ENCODE results near the gene CGA.
"Not testable (repeated sequence)": the region's sequence is repeated elsewhere in the genome, so short reads cannot be mapped to it uniquely, and the experiment has no call there.

The CGA gene

DNA sequence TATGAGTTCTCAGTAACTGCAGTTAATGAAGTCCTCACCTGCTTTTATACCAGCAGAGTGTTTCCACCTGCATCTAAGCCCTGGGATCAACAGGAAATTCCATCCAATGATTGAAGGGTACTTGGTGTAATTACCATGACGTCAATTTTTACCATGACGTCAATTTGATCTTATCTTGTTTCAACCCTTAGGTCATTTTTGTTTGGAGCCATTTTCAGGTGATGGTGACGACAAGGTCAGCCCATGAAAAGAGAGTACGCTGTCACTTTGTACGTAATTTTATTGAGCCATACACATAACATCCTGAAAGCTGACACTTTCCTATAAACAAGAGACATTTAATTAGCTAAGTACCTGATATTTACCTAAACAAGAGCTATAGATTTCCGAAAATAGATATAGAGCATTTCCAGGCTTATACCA lies at the start of gene CGA:
CGA (minus strand) TSS at position 20 of the 423 bp plus-strand sequence. CDS start 6,906 bp downstream, outside the sequence.
- DNase-seq: no peak

DNA sequence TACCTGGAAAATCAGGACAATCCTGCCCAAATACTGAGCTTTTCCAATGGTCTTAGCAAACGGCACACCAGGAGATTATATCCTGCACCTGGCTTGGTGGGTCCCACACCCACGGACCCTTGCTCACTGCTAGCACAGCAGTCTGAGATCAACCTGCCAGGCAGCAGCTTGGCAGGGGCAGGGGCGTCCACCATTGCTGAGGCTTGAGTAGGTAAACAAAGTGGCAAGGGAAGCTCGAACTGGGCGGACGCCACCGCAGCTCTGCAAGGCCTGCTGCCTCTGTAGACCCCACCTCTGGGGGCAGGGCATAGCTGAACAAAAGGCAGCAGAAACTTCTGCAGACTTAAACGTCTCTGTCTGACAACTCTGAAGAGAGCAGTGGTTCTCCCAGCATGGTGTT lies 45.0 kb upstream of the CGA start:
- not testable (repeated sequence) for DNase-seq

DNA sequence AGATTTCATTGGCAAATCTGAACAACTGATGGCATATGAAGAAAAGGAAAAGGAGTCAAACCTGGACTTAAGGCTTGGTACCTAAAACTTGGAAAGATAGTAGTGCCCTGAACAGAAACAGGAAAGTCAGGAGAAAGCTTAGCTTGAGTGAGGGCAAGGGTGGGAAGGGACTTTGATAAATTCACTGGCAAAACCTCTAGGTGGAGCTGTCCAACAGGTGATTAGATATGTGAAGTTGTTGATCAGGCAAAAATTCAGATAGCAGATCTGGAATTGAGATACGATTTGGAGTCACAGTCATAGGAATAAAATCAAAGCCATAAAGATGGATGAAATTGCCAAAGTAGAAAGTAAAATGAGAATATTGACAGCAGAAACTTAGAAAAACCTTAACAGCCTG lies 44.3 kb upstream of the CGA start:
- no peak for DNase-seq

DNA sequence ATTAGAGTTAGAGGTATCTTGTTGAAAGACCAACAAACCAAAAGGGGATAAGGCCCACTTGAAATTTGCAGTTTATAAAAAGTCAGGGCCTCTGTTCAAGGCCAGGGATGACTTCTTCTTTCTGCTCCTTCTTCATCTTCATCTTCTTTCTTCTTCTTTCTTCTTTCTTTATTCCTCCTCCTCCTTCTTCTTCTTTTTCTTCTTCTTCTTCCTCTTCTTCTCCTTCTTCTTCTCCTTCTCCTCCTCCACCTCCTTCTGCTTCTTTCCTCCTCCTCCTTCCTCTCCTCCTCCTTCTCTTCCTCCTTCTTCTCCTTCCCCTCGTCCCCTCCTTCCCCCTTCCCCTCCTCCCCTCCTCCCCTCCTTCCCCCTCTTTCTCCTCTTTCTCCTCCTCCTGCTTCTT lies 42.1 kb upstream of the CGA start:
- DNase-seq: no peak

DNA sequence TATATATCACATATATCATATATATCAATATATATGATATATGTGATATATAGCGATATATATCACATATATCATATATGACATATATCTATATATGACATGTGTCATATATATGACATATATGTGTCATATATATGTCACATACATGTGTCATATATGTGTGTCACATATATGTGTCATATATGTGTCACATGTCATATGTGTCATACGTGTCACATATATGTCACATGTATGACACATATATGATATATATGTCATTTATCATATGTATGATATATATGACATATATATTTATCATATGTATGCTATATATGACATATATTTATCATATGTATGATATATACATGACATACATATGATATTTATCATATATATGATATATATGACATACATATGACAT lies 32.8 kb upstream of the CGA start:
- DNase-seq: no peak

DNA sequence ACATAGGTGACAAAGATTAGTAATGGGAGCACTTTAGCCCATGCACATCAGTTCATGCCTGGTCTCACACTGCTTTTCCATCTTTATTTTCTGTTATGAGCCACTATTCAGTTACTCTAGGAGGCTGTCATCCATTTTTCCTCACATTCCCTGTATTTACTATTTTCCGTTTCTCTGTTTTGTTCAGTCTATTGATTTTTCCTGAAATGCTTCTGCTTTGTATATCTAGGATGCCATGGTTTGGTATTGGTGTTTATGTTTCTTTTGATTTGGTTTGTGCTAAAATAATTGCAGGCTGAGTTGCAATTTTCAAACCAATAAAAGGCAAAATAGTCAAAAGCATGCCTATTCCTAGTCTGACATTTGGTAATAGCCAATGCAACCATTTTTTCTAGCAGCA lies 31.6 kb upstream of the CGA start:
- DNase-seq: no peak

DNA sequence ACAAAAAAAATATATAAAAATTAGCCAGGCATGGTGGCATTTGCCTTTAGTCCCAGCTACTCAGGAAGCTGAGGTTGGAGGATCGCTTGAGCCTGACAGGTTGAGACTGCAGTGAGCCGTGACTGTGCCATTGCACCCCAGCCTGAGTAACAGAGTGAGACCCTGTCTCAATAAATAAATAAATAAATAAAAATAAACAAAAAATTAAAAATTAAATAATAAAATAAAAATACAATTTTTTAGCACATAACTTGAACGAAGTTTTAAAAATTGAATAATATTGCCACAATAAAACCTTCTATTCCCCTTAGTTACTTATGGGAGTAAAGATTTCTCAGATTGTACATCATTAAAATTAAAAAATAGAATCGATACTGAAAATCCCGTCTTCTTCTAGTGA lies 29.2 kb upstream of the CGA start:
- no peak for DNase-seq

DNA sequence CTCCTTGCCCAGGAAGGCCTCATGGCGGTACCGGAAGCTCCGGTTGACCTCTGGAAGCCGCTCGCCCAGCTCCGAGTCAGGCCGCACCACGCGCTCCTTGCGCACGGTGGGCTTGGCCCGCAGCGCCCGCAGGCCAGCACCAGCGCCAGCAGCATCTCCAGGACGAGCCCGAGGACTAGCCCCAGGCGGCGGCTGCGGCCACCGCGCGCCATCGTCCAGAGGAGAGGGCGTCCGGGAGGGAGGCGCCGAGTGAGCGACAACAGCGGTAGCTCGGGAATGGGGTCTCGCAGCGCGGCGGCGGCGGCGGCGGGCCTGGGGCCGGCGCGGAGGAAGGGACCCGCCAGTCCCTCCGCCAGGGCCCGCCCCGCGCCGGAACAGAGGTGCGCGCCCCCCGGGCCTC lies 27.6 kb upstream of the CGA start:
- DNase-seq: no peak

DNA sequence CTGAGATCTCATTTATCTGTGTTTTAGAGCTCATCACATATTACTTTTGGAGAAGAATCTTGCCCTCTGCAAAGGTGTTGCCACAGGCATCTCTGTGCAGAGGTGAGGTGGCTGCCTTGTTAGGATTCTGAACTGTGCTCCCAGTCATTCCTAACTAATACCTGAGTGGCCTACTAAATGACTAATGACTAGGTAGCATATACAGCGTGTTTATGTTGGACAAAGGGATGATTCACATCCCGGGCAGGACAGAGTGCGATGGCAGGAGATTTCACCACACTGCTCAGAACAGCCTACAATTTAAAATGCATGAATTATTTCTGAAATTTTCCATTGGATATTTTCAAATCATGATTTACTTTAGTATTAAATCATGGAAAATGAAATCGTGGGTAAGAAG lies 23.1 kb upstream of the CGA start:
- no peak for DNase-seq

DNA sequence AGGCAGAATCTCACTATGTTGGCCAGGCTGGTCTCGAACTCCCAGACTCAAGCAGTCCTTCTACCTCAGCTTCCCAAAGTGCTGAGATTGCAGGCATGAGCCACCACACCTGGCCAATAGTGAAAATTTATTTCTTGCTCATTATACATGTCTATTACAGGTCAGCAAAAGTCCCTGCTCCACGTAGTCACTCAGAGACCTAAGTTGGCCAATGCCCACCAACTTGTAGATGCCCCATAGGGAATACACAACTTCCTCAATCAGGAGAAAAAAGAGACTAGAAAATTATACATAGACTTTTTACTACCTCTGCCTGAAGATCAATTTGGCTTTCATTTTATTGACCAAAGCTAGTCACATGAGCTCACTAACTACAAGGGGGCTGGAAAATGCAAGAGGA lies 22.0 kb upstream of the CGA start:
- DNase-seq: no peak

DNA sequence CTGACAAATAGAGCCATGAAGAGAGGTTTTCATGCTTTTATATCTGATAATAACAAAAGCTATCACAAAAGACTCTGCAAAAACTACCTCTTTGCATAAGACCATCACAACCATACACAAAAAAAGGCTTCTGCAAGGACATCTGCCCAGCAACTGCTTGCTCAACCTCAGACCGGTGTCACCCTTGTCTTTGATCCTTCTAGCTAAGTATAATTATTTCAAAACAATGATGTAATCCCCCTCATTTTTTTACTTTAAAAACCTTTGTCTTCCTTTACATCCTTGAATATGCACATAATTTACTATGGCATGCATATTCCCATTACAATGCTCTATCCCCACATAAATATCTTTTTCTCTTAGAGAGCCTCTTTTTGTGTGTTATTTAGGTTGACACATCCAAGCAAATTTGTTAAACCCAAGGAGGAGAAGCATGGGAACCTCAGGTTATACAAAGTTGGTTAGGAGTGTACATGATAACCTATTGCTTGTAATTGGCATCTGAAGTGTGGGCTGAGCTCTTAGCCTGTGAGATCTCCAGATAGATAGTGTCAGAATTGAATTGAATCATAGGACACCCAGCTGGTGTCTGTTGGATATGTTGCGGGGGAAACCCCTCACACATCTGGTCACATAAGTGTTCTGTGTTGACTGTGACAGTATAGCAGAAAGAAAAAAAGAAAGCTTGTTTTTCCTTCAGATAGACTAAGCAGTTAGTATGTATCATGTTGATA lies 20.7 kb upstream of the CGA start:
- DNase-seq: no peak

DNA sequence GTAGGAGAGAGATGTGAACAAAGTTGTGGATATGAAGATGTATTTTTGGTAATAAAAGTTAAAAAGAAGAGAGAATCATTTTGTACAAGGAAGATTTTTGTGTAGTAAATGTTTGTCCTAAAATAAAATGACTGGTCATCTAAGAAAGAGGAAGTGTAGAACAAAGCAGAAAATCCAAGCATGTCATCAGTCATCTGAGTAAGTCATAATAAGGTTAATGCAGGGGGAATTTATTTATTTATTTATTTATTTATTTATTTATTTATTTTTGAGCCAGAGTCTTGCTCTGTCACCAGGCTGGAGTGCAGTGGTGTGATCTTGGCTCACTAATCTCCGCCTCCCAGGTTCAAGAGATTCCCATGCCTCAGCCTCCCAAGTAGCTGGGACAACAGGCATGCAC lies 15.7 kb upstream of the CGA start:
- no peak for DNase-seq

DNA sequence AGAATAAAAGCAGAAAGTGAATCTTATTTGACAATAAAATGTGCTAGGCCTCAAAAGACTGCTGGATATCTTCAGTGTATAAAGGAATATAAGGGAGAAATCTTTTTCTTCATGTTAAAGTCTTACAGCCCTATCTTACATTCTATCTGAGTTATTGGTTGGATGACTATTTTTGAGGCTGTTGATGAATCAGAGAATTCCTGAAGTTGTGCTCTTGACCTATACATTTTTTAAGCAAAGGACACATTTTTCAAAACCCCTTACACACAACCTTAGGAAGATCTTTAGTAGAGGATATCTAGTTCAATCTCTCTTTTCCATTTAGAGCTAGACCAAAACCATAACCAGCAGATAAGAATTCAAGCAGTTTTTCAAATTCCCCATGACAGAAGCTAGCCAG lies 10.9 kb upstream of the CGA start:
- DNase-seq: no peak

DNA sequence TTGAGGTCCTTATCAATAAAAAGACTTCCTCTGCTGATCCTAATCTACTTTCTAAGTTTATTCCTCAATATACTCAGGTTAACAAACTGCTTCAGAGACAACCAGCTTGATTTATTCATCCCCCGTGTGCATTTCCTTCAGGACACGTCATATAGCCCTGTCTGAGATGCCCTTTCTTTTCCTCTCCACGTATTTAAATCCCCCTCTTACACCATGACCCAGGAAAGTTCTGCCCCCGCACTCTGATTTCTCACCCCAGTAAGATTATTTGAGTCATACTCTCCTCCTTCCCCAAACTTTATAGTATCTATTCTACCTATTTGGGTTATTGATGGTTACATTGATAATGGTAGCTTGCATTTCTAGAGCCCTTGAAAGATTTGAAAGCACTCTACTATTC lies 9.8 kb upstream of the CGA start:
- no peak for DNase-seq

DNA sequence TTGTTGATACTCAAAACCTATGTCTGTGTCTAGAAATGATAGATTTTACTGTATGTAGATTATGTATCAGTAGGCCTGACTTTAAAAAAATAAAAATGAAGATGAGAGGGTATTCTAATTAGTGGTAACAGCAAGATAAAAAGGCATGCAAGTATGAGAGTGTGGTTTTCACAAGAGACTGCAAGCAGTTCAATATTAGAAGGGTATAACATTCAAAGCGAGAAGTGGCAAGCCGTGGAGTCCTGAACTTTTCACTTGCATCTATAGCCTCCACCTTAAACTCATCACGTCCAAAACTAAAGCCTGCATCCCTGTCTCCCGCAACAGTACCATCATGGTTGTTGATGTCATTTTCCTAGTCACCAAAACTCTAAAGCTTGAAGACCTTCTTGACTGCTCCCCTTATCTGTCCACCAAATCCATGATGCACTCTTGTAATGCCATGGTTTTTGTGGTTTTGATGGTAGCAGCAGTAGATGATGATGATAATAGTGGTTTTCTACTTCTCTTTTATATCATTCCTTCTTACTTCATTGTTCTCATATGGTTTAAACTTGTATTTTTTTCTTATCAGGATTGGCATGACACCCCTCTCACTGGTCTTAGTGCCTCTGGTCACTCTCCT lies 9.2 kb upstream of the CGA start:
- no peak for DNase-seq

DNA sequence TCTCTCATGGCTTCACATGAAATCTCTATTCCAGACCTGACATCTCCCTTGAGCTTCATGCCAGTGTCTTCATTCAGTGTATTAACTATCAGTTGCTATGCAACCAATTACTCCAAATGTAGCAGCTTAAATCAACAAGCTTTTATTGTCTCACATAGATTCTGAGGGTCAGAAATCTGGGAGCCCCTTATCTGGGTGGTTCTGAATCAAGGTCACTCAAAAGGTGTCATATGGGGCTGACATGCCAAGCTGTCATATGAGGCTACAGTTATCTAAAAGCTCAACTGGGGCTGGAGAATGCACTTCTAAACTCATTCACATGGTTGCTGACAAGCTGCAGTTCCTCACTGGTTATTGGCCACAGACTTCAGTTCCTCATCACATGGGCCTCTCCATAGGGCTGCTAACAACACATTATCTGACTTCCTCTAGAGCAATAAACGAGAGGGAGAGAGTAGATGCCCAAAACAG lies 7.3 kb upstream of the CGA start:
- DNase-seq: no peak

DNA sequence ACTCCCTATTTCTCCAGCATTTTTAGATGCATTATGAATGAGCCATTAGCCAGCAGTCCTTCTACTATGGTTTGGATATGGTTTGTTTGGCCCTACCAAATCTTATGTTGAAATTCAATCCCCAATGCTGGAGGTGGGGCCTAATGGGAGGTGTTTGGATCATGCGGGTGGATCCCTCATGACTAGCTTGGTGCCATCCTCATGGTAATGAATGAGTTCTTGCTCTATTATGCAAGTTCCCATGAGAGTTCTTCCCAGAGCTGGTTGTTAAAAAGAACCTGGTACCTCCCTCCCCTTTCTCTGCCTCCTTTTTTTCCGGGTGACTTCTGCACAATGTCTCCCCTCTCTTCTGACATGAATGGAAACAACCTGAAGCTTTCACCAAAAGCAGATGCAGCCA lies 6.2 kb upstream of the CGA start:
- no peak for DNase-seq

DNA sequence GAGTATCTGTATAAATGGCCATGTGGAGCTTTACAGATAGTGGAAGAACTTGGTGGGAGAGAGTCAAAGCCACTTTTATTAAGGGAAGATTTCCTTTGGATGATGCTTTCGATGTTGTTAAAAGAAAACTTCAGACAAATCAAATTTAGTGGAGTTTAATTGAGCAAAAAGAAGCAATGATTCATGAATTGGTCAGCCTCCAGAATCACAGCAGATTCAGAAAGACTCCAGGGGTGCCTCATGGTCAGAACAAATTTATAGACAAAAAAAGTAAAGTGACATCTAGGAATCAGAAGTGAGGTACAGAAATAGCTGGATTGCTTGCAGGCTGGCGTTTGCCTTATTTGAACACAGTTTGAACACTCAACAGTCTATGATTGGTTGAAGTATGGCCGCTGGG lies 5.3 kb upstream of the CGA start:
- no peak for DNase-seq

DNA sequence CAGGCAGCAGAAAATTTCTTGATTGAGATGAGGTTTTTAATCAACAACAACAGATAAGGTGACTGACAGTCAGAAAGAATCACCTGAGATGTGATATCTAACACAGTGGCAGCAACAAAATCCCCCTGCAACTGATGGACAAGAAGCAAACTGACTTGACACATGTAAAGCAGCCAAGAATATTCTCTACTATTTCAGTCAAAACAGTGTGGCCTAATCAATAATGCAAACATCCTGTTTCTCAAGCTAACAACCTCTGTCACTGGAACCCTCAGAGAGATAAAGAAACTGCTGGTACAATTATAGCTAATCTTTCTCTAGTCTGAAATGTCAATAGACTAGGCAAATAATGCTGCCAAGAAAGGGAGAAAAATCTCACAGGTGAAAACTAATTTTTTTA lies 4.6 kb upstream of the CGA start:
- no peak for DNase-seq

DNA sequence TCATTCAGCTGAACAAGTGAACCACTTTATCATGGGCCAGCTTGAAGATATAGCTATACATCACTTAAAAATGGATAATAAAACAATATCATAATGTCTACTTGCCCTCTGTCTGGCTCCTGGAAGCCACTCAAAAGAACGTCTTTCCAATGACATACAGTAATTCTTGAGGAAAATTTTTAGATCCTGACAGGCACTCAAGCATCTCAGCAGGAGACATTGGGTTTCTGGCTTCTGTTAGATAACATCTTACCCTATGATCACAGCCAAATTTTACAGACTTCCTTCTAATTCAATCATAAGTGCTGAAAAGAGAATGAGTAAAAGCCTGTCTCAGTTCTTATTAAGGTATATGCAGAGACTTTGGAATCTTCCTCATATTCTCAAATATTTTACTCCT lies 330 bp downstream of the CGA start:
- DNase-seq: no peak

DNA sequence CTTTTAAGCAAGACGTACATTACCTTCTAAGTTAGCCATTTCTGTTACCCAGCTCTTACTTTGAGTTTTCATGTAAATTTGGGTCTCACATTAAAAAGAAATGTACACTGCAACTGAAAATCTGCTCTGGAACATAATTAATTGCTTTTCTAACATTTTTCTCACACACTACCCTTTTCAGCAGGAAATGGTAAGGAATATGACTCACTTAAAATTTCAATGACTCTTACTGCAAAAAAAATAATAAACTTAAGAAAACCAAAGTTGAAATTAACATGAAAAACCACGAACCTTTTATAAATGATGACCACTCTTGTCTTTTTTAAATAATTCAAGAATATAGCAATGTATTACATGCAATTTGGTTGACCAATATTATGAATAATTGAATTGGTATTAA lies 1.3 kb downstream of the CGA start:
- DNase-seq: no peak

DNA sequence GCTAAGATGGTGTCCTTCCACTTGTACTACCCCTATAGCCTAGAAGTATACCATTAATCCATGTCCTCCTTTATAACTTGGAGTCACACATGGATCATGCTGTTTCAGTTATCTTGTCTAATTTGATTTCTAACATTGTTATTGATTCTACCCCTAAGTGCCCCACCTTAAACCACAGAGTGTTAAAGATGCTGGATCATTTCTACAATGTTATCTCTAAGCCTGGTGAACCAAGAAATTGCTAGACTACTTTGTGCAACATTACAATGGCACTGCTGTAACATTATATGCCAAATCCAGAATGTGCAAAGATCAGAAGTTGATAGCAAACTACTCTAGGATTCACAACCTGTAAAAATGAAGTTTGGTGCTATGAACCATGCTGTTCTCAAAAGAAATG lies 1.7 kb downstream of the CGA start:
- no peak for DNase-seq

DNA sequence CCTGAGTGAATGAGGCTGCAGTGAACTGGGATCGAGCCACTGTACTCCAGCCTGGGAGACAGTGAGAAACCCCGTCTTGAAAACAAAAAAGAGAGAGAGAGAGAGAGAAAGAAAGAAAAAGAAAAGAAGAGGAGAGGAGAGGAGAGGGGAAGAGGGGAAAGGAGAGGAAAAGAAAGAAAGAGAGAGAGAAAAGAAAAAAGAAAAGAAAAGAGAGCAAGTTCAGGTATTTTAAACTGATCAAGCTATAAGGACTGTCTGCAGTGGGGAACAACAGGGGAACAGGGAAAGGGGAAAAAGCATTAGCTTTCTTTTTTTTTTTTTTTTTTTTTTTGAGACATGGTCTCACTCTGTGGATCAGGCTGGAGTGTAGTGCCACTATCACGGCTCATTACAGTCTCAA lies 2.5 kb downstream of the CGA start:
- no peak for DNase-seq

DNA sequence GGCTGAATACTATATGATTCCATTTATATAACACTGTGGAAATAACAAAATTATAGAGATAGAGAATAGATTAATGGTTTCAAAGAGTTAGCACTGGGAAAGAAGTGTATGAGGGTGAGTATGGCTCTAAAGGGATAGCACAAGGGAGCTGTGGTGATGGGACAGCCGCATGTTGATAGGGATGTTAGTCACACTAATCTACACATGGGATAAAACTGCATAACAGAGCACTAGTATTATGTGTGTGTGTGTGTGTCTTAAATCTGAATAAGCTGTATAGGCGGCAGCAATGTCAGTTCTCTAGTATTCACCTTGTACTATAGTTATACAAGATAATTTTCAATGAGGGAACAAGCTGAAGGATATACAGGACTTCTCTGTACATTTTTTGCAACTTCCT lies 5.8 kb downstream of the CGA start:
- DNase-seq: no peak

DNA sequence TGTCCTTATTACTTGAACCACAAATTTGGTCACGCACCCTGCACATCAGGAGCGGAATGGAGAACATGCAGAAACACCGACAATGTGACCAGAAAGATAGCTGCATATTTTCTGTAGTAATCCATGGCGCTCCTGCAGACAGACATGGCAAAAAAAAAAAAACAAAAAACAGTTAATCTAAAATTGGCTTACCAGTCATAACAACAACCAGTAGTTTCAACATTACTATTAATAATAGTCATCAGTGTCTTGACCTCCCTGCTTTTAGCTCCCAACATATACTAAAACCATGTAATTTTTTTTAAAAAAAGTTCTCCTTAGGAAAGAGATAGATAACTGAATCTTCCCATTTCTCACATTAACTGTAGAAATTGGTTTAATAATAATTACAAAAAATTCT lies 6.8 kb downstream of the CGA start:
- DNase-seq: no peak

Measured in left hindlimb (tissue), 1 donor.